ENCODE data around the gene PRR5. TPM values are rescaled to one million over a fixed set of nuclear protein-coding genes. Genes with fewer than 3 reads are reported as not detected.

Gene PRR5
- total and polyA plus RNA-seq, 2 experiments from 2014 or later: 15.3 to 31.4 TPM

- no peak for TF ChIP-seq REST (IDR thresholded peaks at IDR 0.05; ENCODE audit: unreplicated experiment)
- TF ChIP-seq CREB1 (CRISPR knock-in tag; IDR thresholded peaks at IDR 0.05; ENCODE audit: low read depth): no peak
- no peak for TF ChIP-seq NANOG (IDR thresholded peaks at IDR 0.05; ENCODE audit: borderline replicate concordance)
- TF ChIP-seq, protein P1, sequence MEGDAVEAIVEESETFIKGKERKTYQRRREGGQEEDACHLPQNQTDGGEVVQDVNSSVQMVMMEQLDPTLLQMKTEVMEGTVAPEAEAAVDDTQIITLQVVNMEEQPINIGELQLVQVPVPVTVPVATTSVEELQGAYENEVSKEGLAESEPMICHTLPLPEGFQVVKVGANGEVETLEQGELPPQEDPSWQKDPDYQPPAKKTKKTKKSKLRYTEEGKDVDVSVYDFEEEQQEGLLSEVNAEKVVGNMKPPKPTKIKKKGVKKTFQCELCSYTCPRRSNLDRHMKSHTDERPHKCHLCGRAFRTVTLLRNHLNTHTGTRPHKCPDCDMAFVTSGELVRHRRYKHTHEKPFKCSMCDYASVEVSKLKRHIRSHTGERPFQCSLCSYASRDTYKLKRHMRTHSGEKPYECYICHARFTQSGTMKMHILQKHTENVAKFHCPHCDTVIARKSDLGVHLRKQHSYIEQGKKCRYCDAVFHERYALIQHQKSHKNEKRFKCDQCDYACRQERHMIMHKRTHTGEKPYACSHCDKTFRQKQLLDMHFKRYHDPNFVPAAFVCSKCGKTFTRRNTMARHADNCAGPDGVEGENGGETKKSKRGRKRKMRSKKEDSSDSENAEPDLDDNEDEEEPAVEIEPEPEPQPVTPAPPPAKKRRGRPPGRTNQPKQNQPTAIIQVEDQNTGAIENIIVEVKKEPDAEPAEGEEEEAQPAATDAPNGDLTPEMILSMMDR (conservative IDR thresholded peaks at IDR 0.05; ENCODE audit: low read depth in 2 of 2): no peak
- TF ChIP-seq POLR2AphosphoS5 (IDR thresholded peaks at IDR 0.05; ENCODE audit: low read depth): no peak
- TF ChIP-seq ETS1 (IDR thresholded peaks at IDR 0.05): no peak
- TF ChIP-seq EZH2phosphoT487 (IDR thresholded peaks at IDR 0.05; ENCODE audit: unreplicated experiment): no peak
- no peak for TF ChIP-seq ZNF114 (CRISPR knock-in tag; IDR thresholded peaks at IDR 0.05)
- no peak for TF ChIP-seq EZH2 (IDR thresholded peaks at IDR 0.05; ENCODE audit: low read depth, unreplicated experiment)
Observed at GRCh38 chr22:44775862-44776261, 73.9 kb downstream of the PRR5 start (continued).

DNA sequence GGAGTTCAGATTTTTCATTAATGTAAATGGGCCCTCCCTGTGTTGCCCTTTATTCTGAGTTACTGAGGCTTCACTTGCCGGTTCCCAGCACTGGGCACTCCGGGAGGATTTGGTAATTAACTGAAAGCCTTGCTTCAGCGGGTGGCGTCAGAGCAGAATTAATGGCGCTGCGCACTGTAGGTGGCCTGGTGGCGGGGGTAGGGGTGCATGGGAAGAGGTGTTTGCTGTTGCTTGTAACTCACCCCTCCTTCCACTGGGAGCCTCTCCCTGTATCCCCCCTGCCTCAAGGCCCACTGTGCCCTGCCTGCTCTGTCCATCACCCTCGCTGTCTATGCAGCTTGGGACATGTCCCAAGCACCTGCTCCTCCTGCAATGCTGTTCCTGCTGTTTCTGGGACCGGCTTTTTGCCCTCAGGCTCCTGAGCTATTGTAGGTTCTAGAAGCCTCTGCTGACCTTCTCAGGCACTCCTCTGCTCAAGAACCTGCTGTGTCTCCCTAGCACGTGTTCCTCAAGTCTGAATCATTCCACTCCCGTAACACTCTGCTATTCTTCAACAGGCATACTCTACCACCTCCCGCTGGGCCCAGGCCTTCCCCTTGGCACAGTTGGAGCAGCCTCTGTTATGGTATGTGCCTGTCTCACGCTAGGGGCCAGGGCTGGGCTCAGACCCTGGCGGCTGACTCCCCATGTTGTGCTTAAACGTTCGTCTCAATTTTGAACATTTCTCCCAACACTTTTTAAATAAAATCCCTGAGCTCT, 74.8 kb downstream of the PRR5 start:
- Histone ChIP-seq H3K36me3 (ENCODE audit: insufficient read depth) (no peaks in the 10 kb centered on the region), H3F3A (replicated peaks; ENCODE audit: low read depth) (no peaks in the 10 kb centered on the region), H3K4me3 (no peak overlapping the region), H4K20me1 (replicated peaks; ENCODE audit: insufficient read depth) (peaks cover 46% of the 10 kb centered on the region), H3K9me2 (ENCODE audit: insufficient read depth) (no peaks in the 10 kb centered on the region), H3K4me1 (ENCODE audit: insufficient read depth) (no peaks in the 10 kb centered on the region), H2AFZ (no peak overlapping the region), H3K4me2 (no peak overlapping the region), H3K27ac (ENCODE audit: low read depth) (no peak overlapping the region), H3K27me3 (ENCODE audit: insufficient read depth) (no peaks in the 10 kb centered on the region), H3K79me2 (replicated peaks; ENCODE audit: insufficient read depth) (peaks cover 72% of the 10 kb centered on the region)
- Mint-ChIP-seq H3K27ac (no peak overlapping the region), H3K36me3 (ENCODE audit: low read depth) (peaks cover 17% of the 10 kb centered on the region), H3K27me3 (ENCODE audit: insufficient read depth, low read depth, poor library complexity) (peaks cover 2% of the 10 kb centered on the region), H3K4me3 (no peak overlapping the region; the same call in 2 of the 3 replicates), H3K9me3 (peaks cover 10% of the 10 kb centered on the region; the same call in 2 of the 3 replicates), H3K4me1 (peaks cover 9% of the 10 kb centered on the region)
- ATAC-seq (peak; percentile 52), DNase-seq (ENCODE audit: low spot score) (no peak)
- TF ChIP-seq, protein P2, sequence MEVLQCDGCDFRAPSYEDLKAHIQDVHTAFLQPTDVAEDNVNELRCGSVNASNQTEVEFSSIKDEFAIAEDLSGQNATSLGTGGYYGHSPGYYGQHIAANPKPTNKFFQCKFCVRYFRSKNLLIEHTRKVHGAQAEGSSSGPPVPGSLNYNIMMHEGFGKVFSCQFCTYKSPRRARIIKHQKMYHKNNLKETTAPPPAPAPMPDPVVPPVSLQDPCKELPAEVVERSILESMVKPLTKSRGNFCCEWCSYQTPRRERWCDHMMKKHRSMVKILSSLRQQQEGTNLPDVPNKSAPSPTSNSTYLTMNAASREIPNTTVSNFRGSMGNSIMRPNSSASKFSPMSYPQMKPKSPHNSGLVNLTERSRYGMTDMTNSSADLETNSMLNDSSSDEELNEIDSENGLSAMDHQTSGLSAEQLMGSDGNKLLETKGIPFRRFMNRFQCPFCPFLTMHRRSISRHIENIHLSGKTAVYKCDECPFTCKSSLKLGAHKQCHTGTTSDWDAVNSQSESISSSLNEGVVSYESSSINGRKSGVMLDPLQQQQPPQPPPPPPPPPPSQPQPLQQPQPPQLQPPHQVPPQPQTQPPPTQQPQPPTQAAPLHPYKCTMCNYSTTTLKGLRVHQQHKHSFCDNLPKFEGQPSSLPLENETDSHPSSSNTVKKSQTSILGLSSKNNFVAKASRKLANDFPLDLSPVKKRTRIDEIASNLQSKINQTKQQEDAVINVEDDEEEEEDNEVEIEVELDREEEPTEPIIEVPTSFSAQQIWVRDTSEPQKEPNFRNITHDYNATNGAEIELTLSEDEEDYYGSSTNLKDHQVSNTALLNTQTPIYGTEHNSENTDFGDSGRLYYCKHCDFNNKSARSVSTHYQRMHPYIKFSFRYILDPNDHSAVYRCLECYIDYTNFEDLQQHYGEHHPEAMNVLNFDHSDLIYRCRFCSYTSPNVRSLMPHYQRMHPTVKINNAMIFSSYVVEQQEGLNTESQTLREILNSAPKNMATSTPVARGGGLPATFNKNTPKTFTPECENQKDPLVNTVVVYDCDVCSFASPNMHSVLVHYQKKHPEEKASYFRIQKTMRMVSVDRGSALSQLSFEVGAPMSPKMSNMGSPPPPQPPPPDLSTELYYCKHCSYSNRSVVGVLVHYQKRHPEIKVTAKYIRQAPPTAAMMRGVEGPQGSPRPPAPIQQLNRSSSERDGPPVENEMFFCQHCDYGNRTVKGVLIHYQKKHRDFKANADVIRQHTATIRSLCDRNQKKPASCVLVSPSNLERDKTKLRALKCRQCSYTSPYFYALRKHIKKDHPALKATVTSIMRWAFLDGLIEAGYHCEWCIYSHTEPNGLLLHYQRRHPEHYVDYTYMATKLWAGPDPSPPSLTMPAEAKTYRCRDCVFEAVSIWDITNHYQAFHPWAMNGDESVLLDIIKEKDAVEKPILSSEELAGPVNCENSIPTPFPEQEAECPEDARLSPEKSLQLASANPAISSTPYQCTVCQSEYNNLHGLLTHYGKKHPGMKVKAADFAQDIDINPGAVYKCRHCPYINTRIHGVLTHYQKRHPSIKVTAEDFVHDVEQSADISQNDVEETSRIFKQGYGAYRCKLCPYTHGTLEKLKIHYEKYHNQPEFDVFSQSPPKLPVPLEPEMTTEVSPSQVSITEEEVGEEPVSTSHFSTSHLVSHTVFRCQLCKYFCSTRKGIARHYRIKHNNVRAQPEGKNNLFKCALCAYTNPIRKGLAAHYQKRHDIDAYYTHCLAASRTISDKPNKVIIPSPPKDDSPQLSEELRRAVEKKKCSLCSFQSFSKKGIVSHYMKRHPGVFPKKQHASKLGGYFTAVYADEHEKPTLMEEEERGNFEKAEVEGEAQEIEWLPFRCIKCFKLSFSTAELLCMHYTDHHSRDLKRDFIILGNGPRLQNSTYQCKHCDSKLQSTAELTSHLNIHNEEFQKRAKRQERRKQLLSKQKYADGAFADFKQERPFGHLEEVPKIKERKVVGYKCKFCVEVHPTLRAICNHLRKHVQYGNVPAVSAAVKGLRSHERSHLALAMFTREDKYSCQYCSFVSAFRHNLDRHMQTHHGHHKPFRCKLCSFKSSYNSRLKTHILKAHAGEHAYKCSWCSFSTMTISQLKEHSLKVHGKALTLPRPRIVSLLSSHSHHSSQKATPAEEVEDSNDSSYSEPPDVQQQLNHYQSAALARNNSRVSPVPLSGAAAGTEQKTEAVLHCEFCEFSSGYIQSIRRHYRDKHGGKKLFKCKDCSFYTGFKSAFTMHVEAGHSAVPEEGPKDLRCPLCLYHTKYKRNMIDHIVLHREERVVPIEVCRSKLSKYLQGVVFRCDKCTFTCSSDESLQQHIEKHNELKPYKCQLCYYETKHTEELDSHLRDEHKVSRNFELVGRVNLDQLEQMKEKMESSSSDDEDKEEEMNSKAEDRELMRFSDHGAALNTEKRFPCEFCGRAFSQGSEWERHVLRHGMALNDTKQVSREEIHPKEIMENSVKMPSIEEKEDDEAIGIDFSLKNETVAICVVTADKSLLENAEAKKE (CRISPR knock-in tag; IDR thresholded peaks at IDR 0.05): no peak
- TF ChIP-seq POLR2AphosphoS5 (IDR thresholded peaks at IDR 0.05; ENCODE audit: low read depth): no peak
- TF ChIP-seq CREB1 (CRISPR knock-in tag; IDR thresholded peaks at IDR 0.05; ENCODE audit: low read depth): no peak

All from GM23338 (cell line).